ENCODE measurements around the gene MSANTD1.

The MSANTD1 gene

GRCh38 chr4:3287972-3288570 is 39.1 kb downstream of the MSANTD1 start:
- Histone ChIP-seq H3K9ac (ENCODE audit: low read depth, low read length) (no peak overlapping the region), H3K9me3 (ENCODE audit: control insufficient read depth, insufficient read depth, low read length) (no peaks in the 10 kb centered on the region), H3K4me1 (ENCODE audit: insufficient read depth, low read length) (no peaks in the 10 kb centered on the region; the same call in 1 of the 2 replicates), H3K36me3 (ENCODE audit: insufficient read depth, low read length) (no peaks in the 10 kb centered on the region)

- no peaks in the 10 kb centered on the region; the same call in 1 of the 2 replicates for H3K4me1 ChIP-seq (ENCODE audit: insufficient read depth, low read length)
- no peak overlapping the region for H3K9ac ChIP-seq (ENCODE audit: low read depth, low read length)
Observed at GRCh38 chr4:3288571-3289094, 39.7 kb downstream of the MSANTD1 start.

GRCh38 chr4:3290476-3290875 is 41.5 kb downstream of the MSANTD1 start:
- Histone ChIP-seq H3K36me3 (ENCODE audit: insufficient read depth, low read length) (no peaks in the 10 kb centered on the region), H3K4me1 (ENCODE audit: insufficient read depth, low read length) (no peaks in the 10 kb centered on the region; the same call in 1 of the 2 replicates), H3K9ac (ENCODE audit: low read depth, low read length) (no peak overlapping the region), H3K9me3 (ENCODE audit: control insufficient read depth, insufficient read depth, low read length) (no peaks in the 10 kb centered on the region)

More at GRCh38 chr4:3288571-3289094, 39.7 kb downstream of the MSANTD1 start:
- H3K36me3 ChIP-seq (ENCODE audit: insufficient read depth, low read length) = no peaks in the 10 kb centered on the region
- no peaks in the 10 kb centered on the region for H3K9me3 ChIP-seq (ENCODE audit: control insufficient read depth, insufficient read depth, low read length)

- Histone ChIP-seq H3K9me3 (ENCODE audit: control insufficient read depth, insufficient read depth, low read length) (no peaks in the 10 kb centered on the region), H3K4me1 (ENCODE audit: insufficient read depth, low read length) (no peaks in the 10 kb centered on the region; the same call in 1 of the 2 replicates)
Observed at GRCh38 chr4:3290889-3291321, 41.9 kb downstream of the MSANTD1 start.

GRCh38 chr4:3291411-3291968 is 42.5 kb downstream of the MSANTD1 start:
- Histone ChIP-seq H3K9ac (ENCODE audit: low read depth, low read length) (peak overlapping the region; percentile 88), H3K36me3 (ENCODE audit: insufficient read depth, low read length) (no peaks in the 10 kb centered on the region), H3K4me1 (ENCODE audit: insufficient read depth, low read length) (no peaks in the 10 kb centered on the region; the same call in 1 of the 2 replicates), H3K9me3 (ENCODE audit: control insufficient read depth, insufficient read depth, low read length) (no peaks in the 10 kb centered on the region)

More at GRCh38 chr4:3290889-3291321, 41.9 kb downstream of the MSANTD1 start:
- Histone ChIP-seq H3K36me3 (ENCODE audit: insufficient read depth, low read length) (no peaks in the 10 kb centered on the region), H3K9ac (ENCODE audit: low read depth, low read length) (no peak overlapping the region)

GRCh38 chr4:3291969-3292570 is 43.1 kb downstream of the MSANTD1 start:
- Histone ChIP-seq H3K4me1 (ENCODE audit: insufficient read depth, low read length) (no peaks in the 10 kb centered on the region; the same call in 1 of the 2 replicates), H3K9ac (ENCODE audit: low read depth, low read length) (peak overlapping the region; percentile 88), H3K9me3 (ENCODE audit: control insufficient read depth, insufficient read depth, low read length) (no peaks in the 10 kb centered on the region), H3K36me3 (ENCODE audit: insufficient read depth, low read length) (no peaks in the 10 kb centered on the region)

GRCh38 chr4:3292571-3293400 is 43.8 kb downstream of the MSANTD1 start, which contains the start of gene RGS12:
Gene RGS12, plus strand, starts transcription at chr4:3293021. Its CDS starts 23,150 bp downstream, at chr4:3316171.
- Histone ChIP-seq H3K9me3 (ENCODE audit: control insufficient read depth, insufficient read depth, low read length) (no peaks in the 10 kb centered on the region), H3K36me3 (ENCODE audit: insufficient read depth, low read length) (no peaks in the 10 kb centered on the region), H3K4me1 (ENCODE audit: insufficient read depth, low read length) (no peaks in the 10 kb centered on the region; the same call in 1 of the 2 replicates), H3K9ac (ENCODE audit: low read depth, low read length) (peak within 1 kb of the TSS; percentile 88)

- Histone ChIP-seq H3K9me3 (ENCODE audit: control insufficient read depth, insufficient read depth, low read length) (no peaks in the 10 kb centered on the region), H3K4me1 (ENCODE audit: insufficient read depth, low read length) (no peaks in the 10 kb centered on the region; the same call in 1 of the 2 replicates), H3K36me3 (ENCODE audit: insufficient read depth, low read length) (no peaks in the 10 kb centered on the region)
Observed at GRCh38 chr4:3293401-3294391, 44.7 kb downstream of the MSANTD1 start.

GRCh38 chr4:3294401-3295241 is 45.7 kb downstream of the MSANTD1 start:
- H3K4me1 ChIP-seq (ENCODE audit: insufficient read depth, low read length) = no peaks in the 10 kb centered on the region; the same call in 1 of the 2 replicates
- H3K36me3 ChIP-seq (ENCODE audit: insufficient read depth, low read length) = no peaks in the 10 kb centered on the region
- H3K9ac ChIP-seq (ENCODE audit: low read depth, low read length) = no peak overlapping the region
- H3K9me3 ChIP-seq (ENCODE audit: control insufficient read depth, insufficient read depth, low read length) = no peaks in the 10 kb centered on the region

More at GRCh38 chr4:3293401-3294391, 44.7 kb downstream of the MSANTD1 start:
- peak overlapping the region; percentile 70 for H3K9ac ChIP-seq (ENCODE audit: low read depth, low read length)

GRCh38 chr4:3295837-3296624 is 47.1 kb downstream of the MSANTD1 start:
- H3K36me3 ChIP-seq (ENCODE audit: insufficient read depth, low read length) = no peaks in the 10 kb centered on the region
- H3K4me1 ChIP-seq (ENCODE audit: insufficient read depth, low read length) = no peaks in the 10 kb centered on the region; the same call in 1 of the 2 replicates
- no peaks in the 10 kb centered on the region for H3K9me3 ChIP-seq (ENCODE audit: control insufficient read depth, insufficient read depth, low read length)
- no peak overlapping the region for H3K9ac ChIP-seq (ENCODE audit: low read depth, low read length)

- no peak overlapping the region for H3K9ac ChIP-seq (ENCODE audit: low read depth, low read length)
- H3K4me1 ChIP-seq (ENCODE audit: insufficient read depth, low read length) = no peaks in the 10 kb centered on the region; the same call in 1 of the 2 replicates
- no peaks in the 10 kb centered on the region for H3K36me3 ChIP-seq (ENCODE audit: insufficient read depth, low read length)
- H3K9me3 ChIP-seq (ENCODE audit: control insufficient read depth, insufficient read depth, low read length) = no peaks in the 10 kb centered on the region
Observed at GRCh38 chr4:3296651-3297050, 47.7 kb downstream of the MSANTD1 start.

All from ES-I3 (cell line).